ENCODE measurements around the gene APBA3.
A peak's percentile ranks its signal among the peaks of the same experiment; 100 is the strongest.
"Not testable (repeated sequence)": the region's sequence is repeated elsewhere in the genome, so short reads cannot be mapped to it uniquely, and the experiment has no call there.

Gene APBA3

DNA sequence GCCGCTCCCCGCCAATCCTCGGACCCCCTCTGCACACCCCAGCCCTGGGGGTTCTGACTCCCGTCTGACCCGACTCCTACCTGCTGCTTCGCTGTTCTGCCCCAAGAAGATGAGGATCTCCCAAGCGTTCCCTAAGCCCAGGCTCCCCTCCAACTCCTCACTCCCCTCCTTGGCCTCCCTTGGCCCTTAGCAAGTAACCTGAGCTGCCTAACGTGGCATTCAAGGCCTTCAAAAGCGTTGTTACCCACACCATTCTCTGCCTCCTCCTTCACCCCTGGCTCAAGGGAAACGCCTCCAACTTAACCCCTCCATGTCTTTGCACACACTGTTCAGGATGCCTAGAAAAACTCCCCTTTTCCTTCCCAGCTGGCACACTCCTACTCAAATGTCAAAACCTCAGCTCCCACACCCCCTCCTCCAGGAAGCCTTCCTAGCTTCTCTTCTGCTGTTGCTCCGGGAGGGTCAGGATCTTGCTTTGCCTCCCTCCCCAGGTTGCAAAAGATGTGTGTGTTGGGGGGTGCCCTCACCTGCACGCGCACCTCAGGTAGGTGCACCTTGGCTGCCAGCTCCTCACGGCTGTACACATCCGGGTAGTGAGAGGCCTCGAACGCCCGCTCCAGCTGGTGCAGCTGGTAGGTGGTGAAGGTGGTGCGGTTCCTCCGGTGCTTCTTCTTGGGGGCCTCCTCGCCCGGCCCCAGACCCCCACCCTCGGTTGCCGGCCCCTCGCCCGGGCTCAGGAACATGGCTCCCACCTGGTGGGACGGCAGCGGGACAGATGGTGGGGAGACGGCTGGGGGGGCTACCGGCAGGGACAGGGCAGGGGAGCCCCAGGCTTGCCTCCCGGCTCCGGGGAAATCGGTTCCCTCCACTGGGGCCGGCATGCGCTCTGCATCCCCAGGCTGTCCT lies 9.8 kb upstream of the APBA3 start:
- no peak for DNase-seq (ENCODE audit: low read depth in 2 of 2)

DNA sequence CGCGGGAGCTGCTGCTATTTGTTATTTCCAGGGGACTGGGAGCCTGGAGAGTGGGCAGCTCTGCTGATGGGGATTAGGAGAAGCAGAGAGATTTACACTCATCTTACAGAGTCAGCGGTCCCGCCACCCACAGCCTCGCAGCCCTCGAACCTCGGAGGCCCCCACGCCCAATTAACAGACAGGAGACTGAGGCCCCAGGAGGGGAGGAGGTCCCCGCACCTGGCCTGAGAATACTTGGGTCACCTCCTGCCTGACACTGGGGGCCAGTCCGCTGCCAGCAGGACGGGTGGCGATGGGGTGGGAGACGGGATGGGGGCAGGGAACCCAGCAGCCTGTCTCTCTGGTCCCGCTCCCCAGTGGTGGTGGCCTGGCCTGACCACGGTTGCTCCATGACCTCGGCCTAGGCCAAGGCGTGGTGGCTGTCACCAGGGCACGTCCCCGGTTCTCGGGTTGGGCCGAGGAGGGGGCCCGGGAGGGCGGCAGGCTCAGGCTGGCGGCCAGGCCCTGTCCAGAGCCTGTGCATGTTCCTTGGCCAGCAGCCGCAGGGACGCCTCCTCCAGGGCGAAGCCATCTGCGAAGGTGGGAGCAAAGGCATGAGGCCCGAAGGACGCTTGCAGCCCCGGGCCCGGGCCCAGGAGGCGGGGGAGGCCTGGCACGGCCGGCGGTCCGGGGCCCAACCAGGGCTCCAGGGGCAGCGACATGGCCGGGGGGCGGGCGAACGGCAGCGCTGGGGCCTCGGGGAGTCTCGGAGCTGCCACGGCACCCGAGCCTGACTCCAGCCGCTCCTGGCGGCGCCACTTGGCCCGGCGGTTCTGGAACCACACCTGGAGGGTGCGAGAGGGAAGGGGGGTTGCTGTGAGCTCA lies 8.9 kb upstream of the APBA3 start:
- no peak for DNase-seq (ENCODE audit: low read depth in 2 of 2)

DNA sequence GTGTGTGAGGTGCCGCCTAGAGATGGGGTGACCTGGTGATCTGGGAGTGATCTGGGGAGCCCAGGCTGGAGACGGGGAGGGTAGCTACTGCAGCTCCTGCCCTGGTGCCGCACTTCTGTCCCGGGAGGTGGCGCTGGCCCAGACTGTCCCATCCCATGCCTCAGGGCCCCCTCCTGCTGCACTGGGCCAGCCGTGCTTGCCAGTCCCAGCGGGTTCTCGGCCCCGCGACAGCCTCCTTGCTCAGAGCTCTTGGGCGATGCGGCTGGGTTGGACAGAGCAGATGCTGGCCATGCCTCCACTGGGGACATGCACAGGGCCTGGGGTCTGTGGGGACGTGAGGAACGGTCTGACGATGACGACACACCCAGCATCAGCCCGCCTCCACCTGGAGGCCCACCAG lies 8.0 kb upstream of the APBA3 start:
- DNase-seq (ENCODE audit: low read depth in 2 of 2) = no peak

DNA sequence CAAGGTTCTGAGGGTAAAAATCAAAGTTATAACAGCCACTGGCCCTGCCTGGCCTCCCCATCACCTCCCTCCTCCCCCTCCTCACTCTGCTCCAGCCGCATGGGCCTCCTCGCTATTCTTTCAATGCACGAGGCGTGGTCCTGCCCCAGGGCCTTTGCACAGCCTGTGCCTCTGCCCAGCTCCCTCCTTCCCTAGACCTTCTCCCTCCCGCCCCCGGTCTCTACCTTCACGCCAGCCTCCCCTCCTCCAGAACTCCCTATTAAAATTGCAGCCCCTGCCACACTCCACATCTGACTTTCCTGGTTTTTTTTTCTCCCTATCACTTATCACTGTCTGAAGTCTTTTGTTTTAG lies 7.2 kb upstream of the APBA3 start:
- no peak for DNase-seq (ENCODE audit: low read depth in 2 of 2)

DNA sequence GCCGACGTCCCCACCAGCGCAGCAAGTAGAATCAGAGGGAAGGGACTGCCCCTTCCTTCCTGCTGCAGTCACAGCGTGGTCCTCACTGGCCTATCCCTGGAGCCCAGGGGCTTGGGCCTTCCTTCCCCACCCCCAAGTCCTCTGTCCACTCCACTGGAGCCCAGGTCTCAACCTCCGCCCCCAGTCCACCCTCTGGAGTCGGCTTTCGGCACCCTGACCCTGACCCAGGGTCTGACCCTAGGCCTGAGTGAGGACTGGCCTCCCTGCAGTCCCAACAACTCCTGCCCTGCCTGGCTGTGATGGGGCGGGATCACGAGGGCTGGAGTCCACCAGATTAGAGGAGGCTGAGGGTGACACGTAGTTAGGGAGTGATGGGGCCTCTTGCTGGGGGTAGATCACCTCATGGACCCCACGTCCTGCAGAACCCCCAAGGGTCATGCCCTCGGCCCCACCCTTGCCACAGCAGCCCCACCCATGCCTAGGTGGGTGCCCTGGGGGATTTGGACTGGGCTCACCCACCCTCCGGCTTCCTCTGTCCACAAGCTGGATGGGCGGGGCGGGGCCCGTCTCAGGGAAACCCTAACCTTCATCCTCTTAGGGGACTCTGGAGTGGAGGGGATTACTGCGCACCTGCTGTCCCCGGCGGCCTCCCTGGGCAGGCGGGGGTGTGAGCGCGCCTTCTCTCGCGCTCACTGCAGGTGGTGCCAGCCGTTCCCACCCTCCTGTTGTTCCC lies 6.7 kb upstream of the APBA3 start:
- DNase-seq (ENCODE audit: low read depth in 2 of 2) = no peak

DNA sequence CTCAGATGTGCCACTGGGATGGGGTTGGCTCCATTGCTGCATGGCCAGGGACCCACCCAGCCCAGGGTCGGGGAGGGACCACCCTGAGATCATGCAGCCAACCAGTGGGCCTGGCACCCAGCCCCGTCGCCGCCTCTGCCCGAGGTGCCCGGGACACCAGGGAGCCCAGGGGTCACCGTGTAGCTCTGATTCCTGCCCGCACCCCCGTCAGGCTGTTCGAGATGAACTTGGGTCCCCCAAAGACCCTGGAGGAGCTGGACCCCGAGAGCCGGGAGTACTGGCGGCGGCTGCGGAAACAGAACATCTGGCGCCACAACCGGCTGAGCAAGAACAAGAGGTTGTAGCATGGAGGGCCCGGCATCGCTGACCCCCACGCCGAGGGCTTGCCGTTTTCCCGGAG lies 5.6 kb upstream of the APBA3 start:
- DNase-seq (ENCODE audit: low read depth in 2 of 2) = no peak

DNA sequence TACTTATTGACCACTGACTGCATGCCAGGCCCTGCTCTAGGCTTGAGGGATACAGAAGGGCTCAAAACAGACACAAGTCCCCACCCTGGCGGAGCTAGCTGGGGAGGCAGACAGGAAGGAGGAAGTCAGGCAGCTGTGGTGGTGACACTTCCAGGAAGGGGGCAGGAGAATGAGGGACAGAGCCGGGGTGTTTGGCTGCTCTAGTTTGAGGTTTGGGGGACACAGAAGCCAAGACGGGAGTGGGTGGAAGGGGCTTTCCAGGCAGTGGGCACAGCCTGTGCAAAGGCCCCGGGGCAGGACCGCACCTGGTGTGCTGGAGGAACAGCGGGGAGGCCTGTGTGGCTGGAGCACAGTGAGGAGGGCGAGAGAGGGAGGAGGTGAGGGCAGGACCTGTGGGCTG lies 5.0 kb upstream of the APBA3 start:
- no peak for DNase-seq (ENCODE audit: low read depth in 2 of 2)

DNA sequence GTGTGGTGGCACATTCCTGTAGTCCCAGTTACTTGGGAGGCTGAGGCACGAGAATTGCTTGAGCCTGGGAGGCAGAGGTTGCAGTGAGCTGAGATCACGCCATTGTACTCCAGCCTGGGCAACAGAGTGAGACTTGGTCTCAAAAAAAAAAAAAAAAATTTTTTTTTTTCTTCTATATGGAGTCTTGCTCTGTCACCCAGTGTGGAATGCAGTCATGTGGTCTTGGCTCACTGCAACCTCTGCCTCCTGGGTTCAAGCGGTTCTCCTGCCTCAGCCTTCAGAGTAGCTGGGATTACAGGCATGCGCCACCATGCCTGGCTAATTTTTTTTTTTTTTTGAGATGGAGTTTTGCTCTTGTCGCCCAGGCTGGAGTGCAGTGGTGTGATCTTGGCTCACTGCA lies 4.3 kb upstream of the APBA3 start:
- not testable (repeated sequence) for DNase-seq (ENCODE audit: low read depth in 2 of 2)

DNA sequence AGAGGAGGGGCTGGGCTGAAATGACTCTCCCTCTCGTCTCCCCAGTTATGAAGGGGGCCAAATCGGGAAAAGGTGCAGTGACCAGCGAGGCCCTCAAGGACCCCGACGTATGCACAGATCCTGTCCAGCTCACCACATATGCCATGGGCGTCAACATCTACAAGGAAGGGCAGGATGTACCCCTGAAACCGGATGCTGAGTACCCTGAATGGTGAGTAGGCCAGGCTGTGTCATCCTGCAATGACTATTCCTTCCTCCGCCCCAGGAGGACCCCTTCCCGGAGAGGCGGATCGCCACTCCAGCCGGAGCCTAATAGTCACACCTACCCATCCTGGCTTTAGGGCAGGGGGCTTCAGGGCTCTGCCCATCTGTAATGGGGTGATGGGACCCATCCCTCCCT lies 3.6 kb upstream of the APBA3 start:
- DNase-seq (ENCODE audit: low read depth in 2 of 2) = no peak

DNA sequence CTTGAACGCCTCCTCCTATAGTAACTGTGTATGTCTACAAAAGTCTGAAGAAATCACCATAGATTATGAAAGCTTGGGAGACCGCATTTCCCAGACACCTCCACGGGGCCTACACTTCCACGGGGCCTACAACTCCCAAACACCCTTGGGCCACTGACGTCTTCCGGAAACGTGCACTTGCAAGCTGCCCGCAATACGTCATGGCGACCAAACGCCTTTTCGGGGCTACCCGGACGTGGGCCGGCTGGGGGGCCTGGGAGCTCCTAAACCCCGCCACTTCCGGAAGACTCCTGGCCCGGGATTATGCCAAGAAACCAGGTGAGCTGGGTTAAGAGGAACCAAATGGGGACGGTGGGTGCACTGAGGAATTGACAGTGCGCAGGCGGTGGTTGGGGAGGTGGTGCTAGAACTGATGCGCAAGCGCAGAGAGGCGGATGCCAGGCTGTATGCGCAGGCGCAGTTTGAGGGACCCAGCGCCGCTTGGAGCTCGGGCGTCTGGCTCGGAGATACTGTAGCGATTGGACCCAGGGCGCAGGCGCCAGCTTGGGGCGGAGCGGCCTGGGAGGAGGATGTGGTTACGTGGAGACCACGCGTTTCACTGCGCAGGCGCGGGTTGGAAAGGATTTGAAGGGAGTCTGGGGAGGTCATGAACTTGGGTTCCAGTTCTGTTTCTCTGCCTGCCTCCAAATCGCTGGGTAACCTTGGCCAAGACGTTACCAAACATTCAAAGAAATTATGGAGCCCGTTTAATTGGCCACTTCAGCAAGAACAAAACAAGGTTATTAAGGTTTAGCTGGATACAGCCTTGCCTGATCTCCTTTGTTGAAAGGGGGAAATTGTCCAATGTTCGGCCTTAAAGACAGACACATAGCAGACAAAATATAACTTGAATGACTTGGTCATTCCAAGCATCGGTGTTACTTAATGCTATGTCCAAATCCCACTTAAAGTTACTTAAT lies 1.3 kb upstream of the APBA3 start, which contains the start of gene MRPL54:
MRPL54 (plus strand) TSS at position 182 of the 959 bp plus-strand sequence; CDS start at position 201, 19 bp downstream.
- DNase-seq (ENCODE audit: low read depth in 2 of 2) = peak; percentile 96

DNA sequence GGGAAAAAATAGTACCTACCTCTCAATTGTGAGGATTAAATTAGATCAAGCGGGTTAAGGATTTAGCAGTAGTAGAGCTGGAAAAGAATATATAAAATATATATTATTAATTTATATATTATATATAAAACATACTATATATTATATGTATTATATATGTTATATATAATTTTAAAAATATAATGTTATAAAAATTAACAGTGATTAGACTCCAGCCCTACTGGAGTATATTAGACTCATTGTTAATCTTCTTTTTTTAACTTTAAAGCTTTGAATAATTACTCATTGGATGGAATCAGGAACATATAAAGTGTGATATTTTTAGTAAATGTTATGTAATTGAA lies 610 bp upstream of the APBA3 start:
- no peak for DNase-seq (ENCODE audit: low read depth in 2 of 2)

DNA sequence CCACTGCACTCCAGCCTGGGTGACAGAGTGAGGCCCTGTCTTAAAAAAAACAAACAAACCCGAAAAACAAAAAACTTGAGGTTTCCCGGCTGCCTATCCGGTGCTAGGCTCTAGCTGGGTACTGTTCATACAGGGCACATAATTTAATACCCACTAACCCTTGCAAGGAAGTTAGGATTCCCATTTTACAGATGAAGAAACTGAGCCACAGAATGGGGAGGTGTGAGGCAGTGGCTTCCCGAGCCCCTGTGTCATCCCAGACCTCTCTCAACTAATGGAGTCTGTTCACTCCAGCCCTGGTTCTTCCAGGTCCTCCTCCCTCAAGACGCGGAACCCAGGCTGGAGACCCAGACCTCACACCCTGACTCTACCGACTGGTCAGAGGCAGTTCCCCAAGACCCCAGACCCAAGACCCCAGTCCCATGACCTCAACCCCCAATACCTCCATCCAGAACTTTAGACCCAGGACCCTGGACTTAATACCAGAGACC lies 576 bp downstream of the APBA3 start:
- DNase-seq (ENCODE audit: low read depth in 2 of 2) = no peak

DNA sequence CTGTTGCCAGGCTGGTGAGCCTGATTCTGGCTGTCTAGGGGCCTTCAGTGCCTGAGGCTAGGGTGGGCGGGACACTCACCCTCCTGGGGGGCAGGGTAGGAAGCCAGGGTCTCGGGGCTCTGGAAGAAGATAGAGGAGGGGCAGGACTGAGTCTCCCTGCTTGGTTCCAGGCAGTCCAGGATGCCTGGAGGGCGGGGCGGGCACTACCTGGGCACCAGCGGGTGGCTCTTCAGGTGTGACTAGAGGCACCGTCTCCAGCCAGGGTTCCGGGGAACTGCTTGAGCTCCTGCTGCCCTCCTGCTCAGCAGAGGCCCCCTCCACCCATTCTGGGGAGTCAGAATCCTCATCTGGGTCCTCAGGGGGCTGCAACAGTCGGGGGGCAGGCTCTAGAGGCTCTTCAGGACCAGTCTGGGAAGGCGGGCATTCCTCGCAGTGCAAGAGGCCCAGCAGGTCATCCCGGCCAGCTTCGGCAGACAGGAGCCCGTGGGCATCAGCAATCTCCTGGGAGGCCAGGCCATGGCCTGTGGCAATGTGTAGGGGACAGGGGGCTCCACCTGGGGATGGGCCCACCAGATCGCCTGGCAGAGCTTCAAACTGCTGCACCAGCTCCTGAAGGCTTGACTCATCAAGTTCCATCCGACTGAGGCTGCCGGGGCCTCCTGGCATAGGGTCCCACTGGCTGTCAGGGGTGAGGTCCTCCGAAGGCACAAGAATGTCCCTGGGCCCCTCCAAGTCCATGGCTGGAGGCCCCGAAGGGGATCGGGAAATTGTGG lies 1.8 kb downstream of the APBA3 start:
- DNase-seq (ENCODE audit: low read depth in 2 of 2) = no peak

DNA sequence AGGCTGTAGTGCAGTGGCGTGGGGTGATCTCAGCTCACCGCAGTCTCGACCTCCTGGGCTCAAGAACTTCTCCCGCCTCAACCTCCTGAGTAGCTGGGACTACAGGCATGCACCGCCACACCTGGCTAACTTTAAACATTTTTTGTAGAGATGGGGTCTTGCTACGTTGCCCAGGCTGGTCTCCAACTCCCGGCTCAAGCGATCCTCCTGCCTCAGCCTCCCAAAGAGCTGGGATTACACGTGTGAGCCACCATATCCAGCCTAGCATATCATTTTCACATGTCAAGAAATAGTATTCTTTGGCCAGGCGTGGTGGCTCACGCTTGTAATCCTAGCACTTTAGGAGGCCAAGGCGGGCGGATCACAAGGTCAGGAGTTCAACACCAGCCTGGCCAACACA lies 3.2 kb downstream of the APBA3 start:
- not testable (repeated sequence) for DNase-seq (ENCODE audit: low read depth in 2 of 2)

DNA sequence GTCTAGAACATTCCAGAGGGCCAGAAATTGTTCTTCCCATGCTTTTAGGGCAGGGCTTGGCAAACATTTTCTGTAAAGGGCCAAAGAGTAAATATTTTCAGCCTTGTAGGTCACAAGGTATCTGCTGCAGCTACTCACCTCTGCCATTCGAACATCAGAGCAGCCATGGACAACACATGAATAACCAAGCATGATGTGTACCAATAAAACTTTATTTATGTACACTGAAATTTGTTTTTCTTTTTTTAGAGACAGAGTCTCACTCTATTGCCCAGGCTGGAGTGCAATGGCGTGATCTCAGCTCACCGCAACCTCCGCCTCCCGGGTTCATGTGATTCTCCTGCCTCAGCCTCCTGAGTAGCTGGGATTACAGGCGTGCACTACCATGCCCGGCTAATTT lies 3.8 kb downstream of the APBA3 start:
- not testable (repeated sequence) for DNase-seq (ENCODE audit: low read depth in 2 of 2)

DNA sequence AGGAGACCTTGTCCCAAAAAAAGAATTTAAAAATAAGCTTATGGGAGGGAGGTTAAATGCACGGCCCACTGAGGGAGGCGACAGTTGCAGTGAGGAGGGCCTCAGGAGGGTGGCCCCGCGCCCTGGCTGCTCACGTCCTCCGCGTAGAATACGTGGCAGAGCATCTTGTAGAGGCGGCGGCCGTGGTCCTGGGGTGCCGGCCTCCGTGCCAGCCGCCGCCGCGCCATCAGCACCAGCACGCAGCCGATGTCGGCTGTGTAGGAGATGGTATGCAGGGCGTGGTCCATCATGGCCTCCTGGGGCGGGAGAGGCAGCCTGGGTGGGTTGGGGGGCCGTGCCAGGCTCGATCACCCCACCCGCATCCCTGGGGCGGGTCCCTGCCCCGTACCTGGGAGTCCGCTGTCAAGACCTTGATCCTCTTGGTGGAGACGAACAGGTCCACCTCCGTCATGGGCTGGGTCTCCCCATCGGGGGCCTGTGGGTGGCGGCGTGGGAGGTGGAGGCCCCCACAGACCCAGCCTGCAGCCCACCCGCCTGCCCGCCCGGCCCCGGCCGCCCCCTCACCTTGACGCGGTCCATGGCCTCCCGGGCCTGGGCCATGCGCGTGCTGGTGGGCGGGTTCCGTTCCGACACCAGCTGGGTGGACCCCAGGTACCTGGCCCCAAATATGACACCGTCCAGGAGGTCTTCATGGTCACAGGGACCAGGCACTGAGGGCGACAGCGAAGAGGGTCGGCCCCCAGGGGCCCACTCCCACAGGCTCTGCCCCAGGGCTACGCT lies 7.7 kb downstream of the APBA3 start:
- DNase-seq (ENCODE audit: low read depth in 2 of 2) = no peak

DNA sequence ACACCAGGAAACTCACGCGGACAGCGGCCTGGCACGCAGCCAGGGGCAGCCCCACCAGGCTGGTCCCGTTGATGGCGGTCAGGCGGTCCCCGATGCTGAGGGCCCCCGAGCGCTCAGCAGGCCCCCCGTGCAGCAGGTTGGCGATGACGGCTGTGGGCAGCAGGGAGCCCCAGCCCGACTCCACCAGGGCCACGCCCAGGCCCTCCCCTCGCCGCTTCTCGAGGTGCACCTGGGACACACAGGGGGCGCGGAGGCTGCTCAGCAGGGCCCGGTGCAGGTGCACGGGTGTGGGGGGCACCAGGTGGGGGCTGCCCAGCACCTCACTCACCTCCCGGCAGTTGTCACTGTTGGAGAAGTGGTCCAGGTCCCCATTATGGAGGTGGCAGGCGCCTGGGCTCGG lies 9.0 kb downstream of the APBA3 start:
- no peak for DNase-seq (ENCODE audit: low read depth in 2 of 2)

DNA sequence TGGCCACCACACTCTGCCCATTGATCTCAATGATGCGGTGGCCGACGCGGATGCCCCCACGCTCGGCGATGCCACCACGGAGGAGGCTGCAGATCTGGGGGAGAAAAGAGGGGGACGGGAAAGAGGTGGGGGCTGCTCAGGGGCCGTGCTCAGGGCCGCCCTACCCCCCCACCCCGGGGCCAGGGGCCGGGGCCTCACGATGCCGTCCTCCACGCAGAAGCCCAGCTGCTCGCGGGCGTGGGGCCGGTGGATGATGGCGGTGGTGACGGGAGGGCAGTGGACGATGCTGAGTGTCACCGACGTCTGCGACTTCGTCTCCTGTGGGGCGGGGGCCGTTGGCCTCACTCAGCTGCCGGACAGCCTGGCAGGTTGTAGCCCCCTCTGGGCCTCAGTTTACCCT lies 10.3 kb downstream of the APBA3 start:
- DNase-seq (ENCODE audit: low read depth in 2 of 2) = no peak

DNA sequence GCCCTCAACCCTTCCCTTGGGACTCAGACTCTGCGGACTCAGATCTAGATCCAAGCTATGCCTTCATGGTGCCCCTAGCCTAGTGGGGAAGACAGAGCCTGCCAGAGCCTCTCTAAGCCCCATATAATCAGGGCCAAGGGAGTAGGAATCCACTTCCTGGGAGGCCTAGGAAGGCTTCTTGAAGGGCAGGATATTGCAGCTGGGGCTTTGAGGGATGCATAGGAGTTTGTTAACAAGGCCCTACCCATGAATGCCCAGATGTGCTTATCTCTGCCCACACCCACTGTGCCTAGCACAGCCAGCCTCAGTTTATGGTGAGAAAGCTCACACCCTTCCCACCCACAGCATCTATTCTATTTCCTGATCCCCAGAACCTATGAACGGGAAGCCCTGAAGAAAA lies 11.3 kb downstream of the APBA3 start:
- DNase-seq (ENCODE audit: low read depth in 2 of 2) = no peak
